ENCODE results near the gene ZNF610. TPM values are rescaled to one million over a fixed set of nuclear protein-coding genes. Genes with fewer than 3 reads are reported as not detected.
"Not testable (repeated sequence)": the region's sequence is repeated elsewhere in the genome, so short reads cannot be mapped to it uniquely, and the experiment has no call there.

The ZNF610 gene
- total and polyA plus RNA-seq, 2 donors (not counting 3 experiments of a cell fraction or from before 2014, with no cell fraction given), result 1.1 to 1.3 TPM

DNA sequence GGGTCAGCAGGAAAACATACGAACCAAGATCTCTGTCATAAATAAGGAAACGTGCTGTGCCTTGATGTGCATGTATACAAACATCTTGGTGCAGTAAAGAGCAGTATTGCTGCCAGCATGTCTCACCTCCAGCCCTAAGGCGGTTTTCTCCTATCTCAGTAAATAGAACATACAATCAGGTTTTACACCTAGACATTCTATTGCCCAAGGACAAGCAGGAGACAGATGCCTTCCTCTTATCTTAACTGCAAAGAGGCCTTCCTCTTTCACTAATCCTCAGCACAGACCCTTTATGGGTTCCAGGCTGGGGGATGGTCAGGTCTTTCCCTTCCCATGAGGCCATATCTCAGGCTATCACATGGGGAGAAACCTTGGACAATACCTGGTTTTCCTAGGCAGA is 3.0 kb downstream of the ZNF610 start:
- FAIRE-seq; H3K9me3 ChIP-seq (replicated peaks; ENCODE audit: control insufficient read depth, insufficient read depth, low read length); DNase-seq (ENCODE audit: low read depth, low spot score); BruUV-seq (replicated peaks); H3K27me3 ChIP-seq (ENCODE audit: control insufficient read depth in 2 of 2, insufficient read depth in 2 of 2, low read length in 2 of 2); H2AFZ ChIP-seq (ENCODE audit: low read depth, low read length); H3K4me1 ChIP-seq (ENCODE audit: control insufficient read depth, extremely low read depth, insufficient read depth, low read length); H3K9ac ChIP-seq (replicated peaks; ENCODE audit: extremely low read depth, insufficient read depth, low read length); H3K27ac ChIP-seq (ENCODE audit: insufficient read depth, low read depth, low read length); H3K4me3 ChIP-seq (replicated peaks in 1 of 3; ENCODE audit: insufficient read depth in 1 of 3, low read depth in 1 of 3, low read length in 3 of 3); POLR2A ChIA-PET; H4K20me1 ChIP-seq (replicated peaks; ENCODE audit: control insufficient read depth, extremely low read depth, insufficient read depth, low read length); H3K36me3 ChIP-seq (ENCODE audit: control insufficient read depth in 2 of 2, extremely low read depth in 1 of 2, insufficient read depth in 2 of 2, low read length in 2 of 2); H3K4me2 ChIP-seq (ENCODE audit: insufficient read depth, low read length); CTCF ChIA-PET; dilution Hi-C loops (cut with MboI; ENCODE audit: extremely low pct_ligation_motif_present, low sequenced_read_pairs); H3K9me1 ChIP-seq (replicated peaks; ENCODE audit: control insufficient read depth, extremely low read depth, insufficient read depth, low read length); H3K79me2 ChIP-seq (ENCODE audit: control insufficient read depth, insufficient read depth, low read length): not testable (repeated sequence)
- intact Hi-C loops (cut with micrococcal nuclease), result loop anchor here (5.0 kb wide), 1 partner anchor 58 kb away; the partner anchor contains the start of gene ZNF528

DNA sequence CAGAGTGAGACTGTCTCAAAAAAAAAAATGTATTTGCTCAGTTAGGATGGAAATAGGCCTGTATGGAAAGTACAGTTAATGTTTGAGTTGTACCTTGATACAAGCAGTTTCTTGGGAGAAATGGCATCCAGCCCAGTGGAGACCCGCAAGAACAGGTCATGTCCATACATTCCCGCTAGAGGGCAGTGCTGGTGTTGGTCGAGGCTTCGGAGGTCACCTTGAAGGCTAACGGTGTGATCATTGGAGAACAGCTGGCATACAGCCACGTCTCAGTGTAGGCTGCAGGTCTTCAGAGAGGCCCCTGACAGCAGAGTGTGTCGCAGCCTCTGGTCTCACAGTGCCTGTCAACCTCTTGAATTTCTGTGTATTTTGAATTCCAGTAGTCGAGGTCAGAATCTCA is 7.5 kb downstream of the ZNF610 start:
- H3K79me2 ChIP-seq (ENCODE audit: control insufficient read depth, insufficient read depth, low read length), result no peaks in the 10 kb centered on the region
- H3K9ac ChIP-seq (replicated peaks; ENCODE audit: extremely low read depth, insufficient read depth, low read length), result no peak overlapping the region
- intact Hi-C loops (cut with micrococcal nuclease) (no loop called here), dilution Hi-C loops (cut with MboI; ENCODE audit: extremely low pct_ligation_motif_present, low sequenced_read_pairs) (no loop called here)
- H3K4me3 ChIP-seq (replicated peaks in 1 of 3; ENCODE audit: insufficient read depth in 1 of 3, low read depth in 1 of 3, low read length in 3 of 3), result no peak overlapping the region
- ChIA-PET POLR2A (no interaction called here), CTCF (no interaction called here)
- H3K4me2 ChIP-seq (ENCODE audit: insufficient read depth, low read length), result no peak overlapping the region
- H4K20me1 ChIP-seq (replicated peaks; ENCODE audit: control insufficient read depth, extremely low read depth, insufficient read depth, low read length), result no peaks in the 10 kb centered on the region
- no peaks in the 10 kb centered on the region for H3K27me3 ChIP-seq (ENCODE audit: control insufficient read depth in 2 of 2, insufficient read depth in 2 of 2, low read length in 2 of 2)
- FAIRE-seq, result no peak
- no peak for TF ChIP-seq POLR2AphosphoS5 (IDR thresholded peaks at IDR 0.05; ENCODE audit: insufficient read depth, low read depth, low read length)
- no peak for TF ChIP-seq MYC (IDR thresholded peaks at IDR 0.05; ENCODE audit: low read depth, low read length)
- TF ChIP-seq FOS (IDR thresholded peaks at IDR 0.05; ENCODE audit: borderline replicate concordance, insufficient read depth, low read length), result no peak
- TF ChIP-seq, protein P1, sequence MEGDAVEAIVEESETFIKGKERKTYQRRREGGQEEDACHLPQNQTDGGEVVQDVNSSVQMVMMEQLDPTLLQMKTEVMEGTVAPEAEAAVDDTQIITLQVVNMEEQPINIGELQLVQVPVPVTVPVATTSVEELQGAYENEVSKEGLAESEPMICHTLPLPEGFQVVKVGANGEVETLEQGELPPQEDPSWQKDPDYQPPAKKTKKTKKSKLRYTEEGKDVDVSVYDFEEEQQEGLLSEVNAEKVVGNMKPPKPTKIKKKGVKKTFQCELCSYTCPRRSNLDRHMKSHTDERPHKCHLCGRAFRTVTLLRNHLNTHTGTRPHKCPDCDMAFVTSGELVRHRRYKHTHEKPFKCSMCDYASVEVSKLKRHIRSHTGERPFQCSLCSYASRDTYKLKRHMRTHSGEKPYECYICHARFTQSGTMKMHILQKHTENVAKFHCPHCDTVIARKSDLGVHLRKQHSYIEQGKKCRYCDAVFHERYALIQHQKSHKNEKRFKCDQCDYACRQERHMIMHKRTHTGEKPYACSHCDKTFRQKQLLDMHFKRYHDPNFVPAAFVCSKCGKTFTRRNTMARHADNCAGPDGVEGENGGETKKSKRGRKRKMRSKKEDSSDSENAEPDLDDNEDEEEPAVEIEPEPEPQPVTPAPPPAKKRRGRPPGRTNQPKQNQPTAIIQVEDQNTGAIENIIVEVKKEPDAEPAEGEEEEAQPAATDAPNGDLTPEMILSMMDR (IDR thresholded peaks at IDR 0.05; ENCODE audit: extremely low read depth in 1 of 2, insufficient read depth in 1 of 2, low read depth in 1 of 2, low read length in 2 of 2), result peak; percentile 30 to 49
- TF ChIP-seq EZH2 (IDR thresholded peaks at IDR 0.05; ENCODE audit: borderline replicate concordance, low read depth, low read length, severe bottlenecking), result no peak
- no peak for TF ChIP-seq POLR2A (IDR thresholded peaks at IDR 0.05; ENCODE audit: low read depth, low read length)
- TF ChIP-seq GATA2 (IDR thresholded peaks at IDR 0.05; ENCODE audit: insufficient read depth, insufficient read length, low read depth, low read length), result no peak
- no peak overlapping the region for H3K27ac ChIP-seq (ENCODE audit: insufficient read depth, low read depth, low read length)
- peak; percentile 39 for DNase-seq (ENCODE audit: low read depth, low spot score)
- no peaks in the 10 kb centered on the region for H3K9me3 ChIP-seq (replicated peaks; ENCODE audit: control insufficient read depth, insufficient read depth, low read length)
- H3K4me1 ChIP-seq (ENCODE audit: control insufficient read depth, extremely low read depth, insufficient read depth, low read length), result no peaks in the 10 kb centered on the region
- no peak overlapping the region for H2AFZ ChIP-seq (ENCODE audit: low read depth, low read length)
- H3K36me3 ChIP-seq (ENCODE audit: control insufficient read depth in 2 of 2, extremely low read depth in 1 of 2, insufficient read depth in 2 of 2, low read length in 2 of 2), result no peaks in the 10 kb centered on the region
- H3K9me1 ChIP-seq (replicated peaks; ENCODE audit: control insufficient read depth, extremely low read depth, insufficient read depth, low read length), result no peaks in the 10 kb centered on the region
- BruUV-seq (replicated peaks), result no TSS peak

Data from endothelial cell of umbilical vein (primary cell).